Fibroblast of lung (primary cell): ENCODE results near the gene CD164. TPM values are rescaled to one million over a fixed set of nuclear protein-coding genes. Genes with fewer than 3 reads are reported as not detected.

Experiments used
- DNase-seq, 2 donors: peaks; one replicate each; pipeline versions ENCODE4 v3.0.0 to v3.0.0-alpha.2; 2010; ENCODE audit warnings: low read depth in 2 of 2
- H2AFZ ChIP-seq: 2 replicates; pipeline ENCODE4 v1.5.1; 2012; ENCODE audit warnings: low read length, control low read depth, inconsistent platforms
- H3K27ac ChIP-seq: 2 replicates; pipeline ENCODE4 v1.5.1; 2011; ENCODE audit warnings: low read length, control low read depth; ENCODE audit not compliant: insufficient read depth
- H3K27me3 ChIP-seq: 2 replicates; pipeline ENCODE4 v1.5.1; 2011; ENCODE audit warnings: mild to moderate bottlenecking, low read length; ENCODE audit not compliant: control insufficient read depth, insufficient read depth
- H3K36me3 ChIP-seq: 2 replicates; pipeline ENCODE4 v1.5.1; 2011; ENCODE audit warnings: low read length; ENCODE audit not compliant: control insufficient read depth, insufficient read depth
- H3K4me1 ChIP-seq: 2 replicates; pipeline ENCODE4 v1.5.1; 2011; ENCODE audit warnings: low read length; ENCODE audit not compliant: control insufficient read depth, insufficient read depth; ENCODE audit errors: extremely low read depth
- H3K4me2 ChIP-seq: 2 replicates; pipeline ENCODE4 v1.5.1; 2011; ENCODE audit warnings: low read length, control low read depth; ENCODE audit not compliant: insufficient read depth; ENCODE audit errors: extremely low read depth
- H3K4me3 ChIP-seq, 4 experiments: fragments of 200-600 bp in 1 of 4; sonication (generic) in 1 of 4; replicated peaks in 1 of 4; 2 replicates each; pipeline ENCODE4 v1.5.1; 2011 to 2016; ENCODE audit warnings: low read length in 4 of 4, low read depth in 3 of 4, mild to moderate bottlenecking in 3 of 4, control low read depth in 2 of 4, inconsistent platforms in 1 of 4, mixed read lengths in 1 of 4; ENCODE audit not compliant: insufficient read depth in 1 of 4; ENCODE audit errors: control extremely low read depth in 1 of 4
- H3K79me2 ChIP-seq: 2 replicates; pipeline ENCODE4 v1.5.1; 2012; ENCODE audit warnings: mild to moderate bottlenecking, low read length, inconsistent platforms; ENCODE audit not compliant: control insufficient read depth, insufficient read depth
- H3K9ac ChIP-seq: 2 replicates; pipeline ENCODE4 v1.5.1; 2011; ENCODE audit warnings: mild to moderate bottlenecking, low read length, control low read depth; ENCODE audit not compliant: insufficient read depth
- H3K9me3 ChIP-seq: 2 replicates; pipeline ENCODE4 v1.5.1; 2012; ENCODE audit warnings: low read depth, low read length; ENCODE audit not compliant: control insufficient read depth, insufficient read depth
- H4K20me1 ChIP-seq: 2 replicates; pipeline ENCODE4 v1.5.1; 2011; ENCODE audit warnings: low read length; ENCODE audit not compliant: control insufficient read depth, insufficient read depth; ENCODE audit errors: extremely low read depth
- CTCF ChIP-seq, 2 donors: IDR thresholded peaks in 1 of 2; conservative IDR thresholded peaks in 1 of 2; 1 replicate in 1 of 2; 2 replicates in 1 of 2; pipeline ENCODE4 v1.5.1; 2011 to 2012; ENCODE audit warnings: low read length in 2 of 2, control low read depth in 1 of 2, inconsistent platforms in 1 of 2, low read depth in 1 of 2, mild to moderate bottlenecking in 1 of 2
- EZH2 ChIP-seq: IDR thresholded peaks from 2 replicates; pipeline ENCODE4 v1.5.1; 2012; ENCODE audit warnings: low read length, control low read depth, mild to moderate bottlenecking; ENCODE audit errors: missing control alignments
- polyA plus RNA-seq, 2 donors: library from polyadenylated mRNA; depleted of rRNA in 1 of 2; stranded (reverse) in 1 of 2; unstranded in 1 of 2; fragments of >200 nt; gene quantifications; 2 replicates each; pipeline ENCODE4 v1.2.1, GENCODE V29; 2011 to 2012; ENCODE audit warnings: missing spikeins in 1 of 2
- total RNA-seq: library from RNA; depleted of rRNA; stranded (reverse); fragments of >200 nt; gene quantifications from 2 replicates; pipeline ENCODE4 v1.2.1, GENCODE V29; 2014

Gene CD164
- total and polyA plus RNA-seq, 2 donors (not counting 1 experiment from before 2014, with no cell fraction given): 232 to 280 TPM

- H2AFZ ChIP-seq: no peak overlapping the region
- no peak overlapping the region for H3K27ac ChIP-seq
- no peak overlapping the region for H3K4me3 ChIP-seq
- H3K9ac ChIP-seq: no peak overlapping the region
- no peak for TF ChIP-seq EZH2
- TF ChIP-seq CTCF (conservative IDR thresholded peaks at IDR 0.05 in 1 of 2, IDR thresholded peaks at IDR 0.05 in 1 of 2; ENCODE audit: low read depth in 1 of 2, low read length in 2 of 2): no peak
- H4K20me1 ChIP-seq: no peaks in the 10 kb centered on the region
- H3K4me2 ChIP-seq: no peak overlapping the region
- H3K36me3 ChIP-seq: no peaks in the 10 kb centered on the region
- no peaks in the 10 kb centered on the region for H3K27me3 ChIP-seq
- no peaks in the 10 kb centered on the region for H3K4me1 ChIP-seq
- DNase-seq: no peak
- no peaks in the 10 kb centered on the region for H3K79me2 ChIP-seq
- no peaks in the 10 kb centered on the region for H3K9me3 ChIP-seq
Observed at GRCh38 chr6:109316909-109317308, 65.4 kb downstream of the CD164 start.

Other genes starting within 250 kb of the CD164 start
- 5.0 and 8.5 TPM in 2 replicates for gene PPIL6, start 58.2 kb upstream of the CD164 start, total RNA-seq
- 0.78 and 1.1 TPM in 2 replicates for gene PPIL6, start 58.2 kb upstream of the CD164 start, polyA plus RNA-seq
- gene SMPD2, start 58.3 kb upstream of the CD164 start, total RNA-seq: 7.9 and 8.2 TPM in 2 replicates
- 5.4 and 5.5 TPM in 2 replicates for gene SMPD2, start 58.3 kb upstream of the CD164 start, polyA plus RNA-seq
- gene MICAL1, start 73.3 kb upstream of the CD164 start, total RNA-seq: 30.8 and 53.5 TPM in 2 replicates
- 30.5 and 37.5 TPM in 2 replicates for gene MICAL1, start 73.3 kb upstream of the CD164 start, polyA plus RNA-seq
- gene ZBTB24, start 100.8 kb upstream of the CD164 start, total RNA-seq: 8.0 and 8.6 TPM in 2 replicates
- gene ZBTB24, start 100.8 kb upstream of the CD164 start, polyA plus RNA-seq: 4.4 and 5.0 TPM in 2 replicates